HEK293 (cell line): ENCODE measurements around the gene TNFRSF21.
A peak's percentile ranks its signal among the peaks of the same experiment; 100 is the strongest.

Source experiments
- CTCF ChIA-PET: fragments of 350-600 bp; formaldehyde crosslinking; extraction: SDS; loops from one replicate; lab custom pipeline; 2021; ENCODE audit warnings: antibody characterized with exemption; lab: Yijun Ruan, JAX
- POLR2A ChIA-PET: fragments of 300-600 bp; formaldehyde crosslinking; extraction: SDS; loops from one replicate; lab custom pipeline; 2020; ENCODE audit warnings: antibody characterized with exemption, inconsistent platforms; lab: Yijun Ruan, JAX
- H3K27ac ChIP-seq: fragments of 200-500 bp; sonication (Bioruptor generic); 2 replicates; pipeline ENCODE4 v1.5.1; 2014; ENCODE audit warnings: low read depth, low read length, control low read depth, inconsistent platforms; ENCODE audit errors: extremely low read depth
- H3K36me3 ChIP-seq, 2 experiments: fragments of 200-500 bp in 1 of 2; sonication (Bioruptor generic) in 1 of 2; 1 replicate in 1 of 2; 2 replicates in 1 of 2; pipeline ENCODE4 v1.5.1; 2014 to 2017; ENCODE audit warnings: inconsistent platforms in 2 of 2, low read length in 2 of 2; ENCODE audit not compliant: control insufficient read depth in 2 of 2, insufficient read depth in 1 of 2
- H3K4me1 ChIP-seq: fragments of 200-500 bp; sonication (Bioruptor generic); 2 replicates; pipeline ENCODE4 v1.5.1; 2014; ENCODE audit warnings: mild to moderate bottlenecking, low read length, inconsistent platforms; ENCODE audit not compliant: control insufficient read depth, insufficient read depth
- H3K4me3 ChIP-seq: 2 replicates; pipeline ENCODE4 v1.5.1; 2011; ENCODE audit warnings: low read depth, mild to moderate bottlenecking, control low read depth, low read length, moderate library complexity
- H3K9me3 ChIP-seq: fragments of 200-500 bp; sonication (Bioruptor generic); 2 replicates; pipeline ENCODE4 v1.5.1; 2014; ENCODE audit warnings: low read depth, low read length, inconsistent platforms; ENCODE audit not compliant: control insufficient read depth, insufficient read depth
- FEZF1 ChIP-seq: fragments of 450-650 bp; formaldehyde crosslinking; IDR thresholded peaks from 2 replicates; pipeline ENCODE4 v1.5.1; 2016; ENCODE audit warnings: missing biosample characterization, missing genetic modification characterization
- GFI1B ChIP-seq: fragments of 450-650 bp; formaldehyde crosslinking; IDR thresholded peaks from 2 replicates; pipeline ENCODE4 v1.5.1; 2016; ENCODE audit warnings: missing biosample characterization, missing genetic modification characterization
- KLF1 ChIP-seq: fragments of 450-650 bp; formaldehyde crosslinking; IDR thresholded peaks from 2 replicates; pipeline ENCODE4 v1.5.1; 2016; ENCODE audit warnings: missing biosample characterization, missing genetic modification characterization
- OSR2 ChIP-seq: fragments of 450-650 bp; formaldehyde crosslinking; IDR thresholded peaks from 2 replicates; pipeline ENCODE4 v1.5.1; 2016; ENCODE audit warnings: missing biosample characterization, missing genetic modification characterization
- PRDM6 ChIP-seq: fragments of 450-650 bp; formaldehyde crosslinking; IDR thresholded peaks from 2 replicates; pipeline ENCODE4 v1.5.1; 2017; ENCODE audit warnings: missing biosample characterization, missing genetic modification characterization
- SCRT2 ChIP-seq: fragments of 450-650 bp; formaldehyde crosslinking; IDR thresholded peaks from 2 replicates; pipeline ENCODE4 v1.5.1; 2016; ENCODE audit warnings: missing biosample characterization, missing genetic modification characterization
- WT1 ChIP-seq: fragments of 450-650 bp; formaldehyde crosslinking; IDR thresholded peaks from 2 replicates; pipeline ENCODE4 v1.5.1; 2016; ENCODE audit warnings: missing biosample characterization, missing genetic modification characterization
- ZNF24 ChIP-seq: fragments of 450-650 bp; formaldehyde crosslinking; IDR thresholded peaks from 2 replicates; pipeline ENCODE4 v1.5.1; 2016; ENCODE audit warnings: missing biosample characterization, missing genetic modification characterization
- ZNF335 ChIP-seq: fragments of 450-650 bp; formaldehyde crosslinking; conservative IDR thresholded peaks from 2 replicates; pipeline ENCODE4 v1.5.1; 2016; ENCODE audit warnings: missing biosample characterization, missing genetic modification characterization
- ZNF341 ChIP-seq: fragments of 450-650 bp; formaldehyde crosslinking; IDR thresholded peaks from 2 replicates; pipeline ENCODE4; 2016; ENCODE audit warnings: low read depth, missing biosample characterization, missing genetic modification characterization
- ZNF580 ChIP-seq: fragments of 450-650 bp; formaldehyde crosslinking; IDR thresholded peaks from 2 replicates; pipeline ENCODE4 v1.5.1; 2016; ENCODE audit warnings: missing biosample characterization, missing genetic modification characterization
- ZNF600 ChIP-seq: fragments of 450-650 bp; formaldehyde crosslinking; IDR thresholded peaks from 2 replicates; pipeline ENCODE4 v1.5.1; 2016; ENCODE audit warnings: missing biosample characterization, missing genetic modification characterization
- ZNF621 ChIP-seq: fragments of 450-650 bp; formaldehyde crosslinking; IDR thresholded peaks from 2 replicates; pipeline ENCODE4 v1.5.1; 2017; ENCODE audit warnings: missing biosample characterization, missing genetic modification characterization
- ZNF629 ChIP-seq: fragments of 450-650 bp; formaldehyde crosslinking; IDR thresholded peaks from 2 replicates; pipeline ENCODE4 v1.5.1; 2017; ENCODE audit warnings: missing biosample characterization, missing genetic modification characterization
- ZNF843 ChIP-seq: fragments of 450-650 bp; formaldehyde crosslinking; IDR thresholded peaks from 2 replicates; pipeline ENCODE4 v1.5.1; 2016; ENCODE audit warnings: missing biosample characterization, missing genetic modification characterization
- TF ChIP-seq, protein P1 (sequence below): fragments of 450-650 bp; formaldehyde crosslinking; IDR thresholded peaks from 2 replicates; pipeline ENCODE4 v1.5.1; 2016; ENCODE audit warnings: missing biosample characterization, missing genetic modification characterization, borderline replicate concordance
- TF ChIP-seq, protein P2 (sequence below): fragments of 450-650 bp; formaldehyde crosslinking; IDR thresholded peaks from 2 replicates; pipeline ENCODE4 v1.5.1; 2016; ENCODE audit warnings: missing biosample characterization, missing genetic modification characterization, borderline replicate concordance
- TF ChIP-seq, protein P3 (sequence below): fragments of 450-650 bp; IDR thresholded peaks from 2 replicates; pipeline ENCODE4 v1.5.1; 2018; ENCODE audit warnings: missing biosample characterization, mild to moderate bottlenecking, missing genetic modification characterization

The TNFRSF21 gene

GRCh38 chr6:47288267-47289090 is 21.2 kb downstream of the TNFRSF21 start:
- peaks cover 5% of the 10 kb centered on the region; the same call in 1 of the 2 replicates for H3K4me1 ChIP-seq
- no peak overlapping the region for H3K27ac ChIP-seq
- H3K36me3 ChIP-seq: peaks cover 0 to 24% of the 10 kb centered on the region in 2 experiments; a peak in 1 of 3 replicates
- TF ChIP-seq ZNF843 (tag by site-specific recombination) (peak; percentile 68), GFI1B (tag by site-specific recombination) (peak; percentile 95), PRDM6 (peak; percentile 44; the same call in 1 of the 2 replicates), WT1 (tag by site-specific recombination) (peak; percentile 78), ZNF335 (0 out of 2 replicates have a peak, but pooled peaks have one; percentile 16), ZNF341 (no peak), FEZF1 (tag by site-specific recombination) (peak; percentile 69), SCRT2 (tag by site-specific recombination) (0 out of 2 replicates have a peak, but pooled peaks have one; percentile 46), ZNF600 (tag by site-specific recombination) (peak; percentile 66), ZNF621 (tag by site-specific recombination) (no peak), OSR2 (tag by site-specific recombination) (peak; percentile 43; the same call in 1 of the 2 replicates), ZNF629 (tag by site-specific recombination) (0 out of 2 replicates have a peak, but pooled peaks have one; percentile 21), ZNF24 (tag by site-specific recombination) (0 out of 2 replicates have a peak, but pooled peaks have one; percentile 17), ZNF580 (tag by site-specific recombination) (0 out of 2 replicates have a peak, but pooled peaks have one; percentile 35), KLF1 (tag by site-specific recombination) (peak; percentile 32; the same call in 1 of the 2 replicates)
- TF ChIP-seq, protein P1, sequence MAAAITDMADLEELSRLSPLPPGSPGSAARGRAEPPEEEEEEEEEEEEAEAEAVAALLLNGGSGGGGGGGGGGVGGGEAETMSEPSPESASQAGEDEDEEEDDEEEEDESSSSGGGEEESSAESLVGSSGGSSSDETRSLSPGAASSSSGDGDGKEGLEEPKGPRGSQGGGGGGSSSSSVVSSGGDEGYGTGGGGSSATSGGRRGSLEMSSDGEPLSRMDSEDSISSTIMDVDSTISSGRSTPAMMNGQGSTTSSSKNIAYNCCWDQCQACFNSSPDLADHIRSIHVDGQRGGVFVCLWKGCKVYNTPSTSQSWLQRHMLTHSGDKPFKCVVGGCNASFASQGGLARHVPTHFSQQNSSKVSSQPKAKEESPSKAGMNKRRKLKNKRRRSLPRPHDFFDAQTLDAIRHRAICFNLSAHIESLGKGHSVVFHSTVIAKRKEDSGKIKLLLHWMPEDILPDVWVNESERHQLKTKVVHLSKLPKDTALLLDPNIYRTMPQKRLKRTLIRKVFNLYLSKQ (tag by site-specific recombination): no peak
- TF ChIP-seq, protein P2, sequence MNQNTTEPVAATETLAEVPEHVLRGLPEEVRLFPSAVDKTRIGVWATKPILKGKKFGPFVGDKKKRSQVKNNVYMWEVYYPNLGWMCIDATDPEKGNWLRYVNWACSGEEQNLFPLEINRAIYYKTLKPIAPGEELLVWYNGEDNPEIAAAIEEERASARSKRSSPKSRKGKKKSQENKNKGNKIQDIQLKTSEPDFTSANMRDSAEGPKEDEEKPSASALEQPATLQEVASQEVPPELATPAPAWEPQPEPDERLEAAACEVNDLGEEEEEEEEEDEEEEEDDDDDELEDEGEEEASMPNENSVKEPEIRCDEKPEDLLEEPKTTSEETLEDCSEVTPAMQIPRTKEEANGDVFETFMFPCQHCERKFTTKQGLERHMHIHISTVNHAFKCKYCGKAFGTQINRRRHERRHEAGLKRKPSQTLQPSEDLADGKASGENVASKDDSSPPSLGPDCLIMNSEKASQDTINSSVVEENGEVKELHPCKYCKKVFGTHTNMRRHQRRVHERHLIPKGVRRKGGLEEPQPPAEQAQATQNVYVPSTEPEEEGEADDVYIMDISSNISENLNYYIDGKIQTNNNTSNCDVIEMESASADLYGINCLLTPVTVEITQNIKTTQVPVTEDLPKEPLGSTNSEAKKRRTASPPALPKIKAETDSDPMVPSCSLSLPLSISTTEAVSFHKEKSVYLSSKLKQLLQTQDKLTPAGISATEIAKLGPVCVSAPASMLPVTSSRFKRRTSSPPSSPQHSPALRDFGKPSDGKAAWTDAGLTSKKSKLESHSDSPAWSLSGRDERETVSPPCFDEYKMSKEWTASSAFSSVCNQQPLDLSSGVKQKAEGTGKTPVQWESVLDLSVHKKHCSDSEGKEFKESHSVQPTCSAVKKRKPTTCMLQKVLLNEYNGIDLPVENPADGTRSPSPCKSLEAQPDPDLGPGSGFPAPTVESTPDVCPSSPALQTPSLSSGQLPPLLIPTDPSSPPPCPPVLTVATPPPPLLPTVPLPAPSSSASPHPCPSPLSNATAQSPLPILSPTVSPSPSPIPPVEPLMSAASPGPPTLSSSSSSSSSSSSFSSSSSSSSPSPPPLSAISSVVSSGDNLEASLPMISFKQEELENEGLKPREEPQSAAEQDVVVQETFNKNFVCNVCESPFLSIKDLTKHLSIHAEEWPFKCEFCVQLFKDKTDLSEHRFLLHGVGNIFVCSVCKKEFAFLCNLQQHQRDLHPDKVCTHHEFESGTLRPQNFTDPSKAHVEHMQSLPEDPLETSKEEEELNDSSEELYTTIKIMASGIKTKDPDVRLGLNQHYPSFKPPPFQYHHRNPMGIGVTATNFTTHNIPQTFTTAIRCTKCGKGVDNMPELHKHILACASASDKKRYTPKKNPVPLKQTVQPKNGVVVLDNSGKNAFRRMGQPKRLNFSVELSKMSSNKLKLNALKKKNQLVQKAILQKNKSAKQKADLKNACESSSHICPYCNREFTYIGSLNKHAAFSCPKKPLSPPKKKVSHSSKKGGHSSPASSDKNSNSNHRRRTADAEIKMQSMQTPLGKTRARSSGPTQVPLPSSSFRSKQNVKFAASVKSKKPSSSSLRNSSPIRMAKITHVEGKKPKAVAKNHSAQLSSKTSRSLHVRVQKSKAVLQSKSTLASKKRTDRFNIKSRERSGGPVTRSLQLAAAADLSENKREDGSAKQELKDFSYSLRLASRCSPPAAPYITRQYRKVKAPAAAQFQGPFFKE (tag by site-specific recombination): no peak
- TF ChIP-seq, protein P3, sequence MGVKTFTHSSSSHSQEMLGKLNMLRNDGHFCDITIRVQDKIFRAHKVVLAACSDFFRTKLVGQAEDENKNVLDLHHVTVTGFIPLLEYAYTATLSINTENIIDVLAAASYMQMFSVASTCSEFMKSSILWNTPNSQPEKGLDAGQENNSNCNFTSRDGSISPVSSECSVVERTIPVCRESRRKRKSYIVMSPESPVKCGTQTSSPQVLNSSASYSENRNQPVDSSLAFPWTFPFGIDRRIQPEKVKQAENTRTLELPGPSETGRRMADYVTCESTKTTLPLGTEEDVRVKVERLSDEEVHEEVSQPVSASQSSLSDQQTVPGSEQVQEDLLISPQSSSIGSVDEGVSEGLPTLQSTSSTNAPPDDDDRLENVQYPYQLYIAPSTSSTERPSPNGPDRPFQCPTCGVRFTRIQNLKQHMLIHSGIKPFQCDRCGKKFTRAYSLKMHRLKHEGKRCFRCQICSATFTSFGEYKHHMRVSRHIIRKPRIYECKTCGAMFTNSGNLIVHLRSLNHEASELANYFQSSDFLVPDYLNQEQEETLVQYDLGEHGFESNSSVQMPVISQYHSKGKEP (tag by site-specific recombination): peak; percentile 70; the same call in 1 of the 2 replicates
- POLR2A ChIA-PET: interaction anchor here (0.7 to 0.9 kb wide), 2 partner anchors 188 to 190 kb away, joined by 3 to 4 read pairs; no protein-coding TSS in a partner anchor
- H3K9me3 ChIP-seq: no peaks in the 10 kb centered on the region
- H3K4me3 ChIP-seq: no peak overlapping the region
- CTCF ChIA-PET: interaction anchor here (0.6 to 1.2 kb wide), 5 partner anchors 9 to 215 kb away, joined by 3 to 6 read pairs (median 4); no protein-coding TSS in a partner anchor
